ENCODE measurements around the gene DONSON.

GRCh38 chr21:33543505-33544129, 44.9 kb downstream of the DONSON start:
- TF ChIP-seq TAF1 (IDR thresholded peaks at IDR 0.05; ENCODE audit: low read depth, low read length), result no peak
- TF ChIP-seq POLR2A (IDR thresholded peaks at IDR 0.05; ENCODE audit: low read depth, low read length), result no peak
- TF ChIP-seq POLR2AphosphoS5 (IDR thresholded peaks at IDR 0.05; ENCODE audit: low read depth, low read length), result no peak
- TF ChIP-seq PAX5 (IDR thresholded peaks at IDR 0.05; ENCODE audit: insufficient read depth, low read length, severe bottlenecking), result no peak

Measured in GM12891 (cell line).